Ovary (tissue), 3 donors: ENCODE data around the gene TNS3.

Experiments
- CTCF ChIP-seq, 3 donors: fragments of 450-650 bp in 2 of 3; fragments of 200-600 bp in 1 of 3; IDR thresholded peaks; one replicate each; pipeline versions ENCODE4 v1.5.1 to v1.8.0; 2016 to 2022; ENCODE audit warnings: antibody characterized with exemption in 3 of 3, mild to moderate bottlenecking in 1 of 3
- POLR2A ChIP-seq: fragments of 450-650 bp; IDR thresholded peaks from one replicate; pipeline ENCODE4 v1.6.1; 2017; ENCODE audit warnings: antibody characterized with exemption, mild to moderate bottlenecking, moderate library complexity
- donor health status: DM: no; HTN: no; CAD: no.

GRCh38 chr7:47297120-47297519 lies 284.8 kb downstream of the TNS3 start:
- TF ChIP-seq CTCF (IDR thresholded peaks at IDR 0.05) (no peak), POLR2A (no peak)
